ENCODE results near the gene SLC22A17. TPM values are rescaled to one million over a fixed set of nuclear protein-coding genes. Genes with fewer than 3 reads are reported as not detected.

Gene SLC22A17
- total RNA-seq, 3 donors from 2014 or later: 2.3 to 35.5 (median 5.4) TPM

DNA sequence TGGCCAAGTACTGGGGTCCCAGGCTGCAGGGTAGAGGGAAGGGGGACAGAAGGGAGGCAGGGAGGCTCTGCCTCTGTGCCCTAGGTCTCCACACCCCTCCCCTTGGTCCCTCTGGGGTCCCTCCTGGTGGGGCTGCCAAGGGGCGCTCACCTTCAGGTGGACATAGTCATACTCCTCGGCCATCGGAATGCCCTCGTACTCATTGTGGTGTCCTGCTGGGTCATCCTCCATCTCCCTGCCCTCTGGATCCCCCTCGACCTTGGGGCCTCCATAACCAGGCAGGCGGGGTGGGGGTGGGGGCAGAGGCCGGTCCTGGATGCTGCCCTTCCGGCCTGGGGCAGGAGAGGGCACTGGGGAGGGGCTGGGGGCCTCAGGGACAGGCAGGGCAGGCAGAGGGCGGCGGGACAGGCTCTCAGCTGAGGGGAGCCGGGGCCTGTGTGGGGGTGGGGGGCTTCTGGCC, 6.5 kb upstream of the SLC22A17 start:
- H3K9me3 ChIP-seq: no peaks in the 10 kb centered on the region
- no peaks in the 10 kb centered on the region for H3K4me1 ChIP-seq (ENCODE audit: low read depth)
- no peak for DNase-seq
- H3K36me3 ChIP-seq (ENCODE audit: low read depth): no peaks in the 10 kb centered on the region
- no peak overlapping the region for H3K4me3 ChIP-seq
- no peak for ATAC-seq
- intact Hi-C loops (cut with DNase I, micrococcal nuclease): no loop called here
- TF ChIP-seq CTCF (IDR thresholded peaks at IDR 0.05): no peak

DNA sequence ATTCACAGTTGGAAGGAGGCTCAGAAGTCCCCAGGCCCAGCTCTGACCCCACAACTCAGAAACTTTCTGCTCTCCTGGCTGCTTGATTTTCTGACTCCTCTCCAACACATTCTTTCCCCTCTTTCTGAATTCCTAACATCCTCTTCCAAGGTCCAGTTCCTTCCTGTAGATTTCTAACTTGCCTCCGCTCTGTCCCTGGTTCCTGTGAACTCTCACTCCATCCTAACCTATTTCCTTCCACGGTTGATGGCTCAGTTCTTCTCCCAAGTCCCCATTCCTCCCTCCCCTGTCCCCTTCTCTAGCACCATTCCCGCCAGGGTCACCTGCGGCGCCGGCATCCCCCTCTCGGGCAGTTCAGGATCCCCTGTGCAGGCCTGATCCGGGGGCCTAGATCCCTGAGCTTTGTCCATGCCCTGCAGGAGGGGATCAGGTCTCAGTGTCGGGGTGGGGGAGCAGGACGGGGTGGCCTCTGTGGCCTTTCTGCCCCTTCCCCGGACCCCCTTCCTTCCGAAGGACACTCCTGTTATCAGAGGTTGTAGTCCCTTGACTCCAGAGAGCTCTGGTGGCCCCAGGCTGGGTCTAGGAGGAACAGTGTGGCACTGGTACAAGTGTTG, 6.0 kb upstream of the SLC22A17 start:
- DNase-seq: no peak
- no peaks in the 10 kb centered on the region for H3K36me3 ChIP-seq (ENCODE audit: low read depth)
- no peak overlapping the region for H3K4me3 ChIP-seq
- no peak for ATAC-seq
- no peak for TF ChIP-seq CTCF (IDR thresholded peaks at IDR 0.05)
- intact Hi-C loops (cut with DNase I, micrococcal nuclease): no loop called here
- no peaks in the 10 kb centered on the region for H3K4me1 ChIP-seq (ENCODE audit: low read depth)
- H3K9me3 ChIP-seq: no peaks in the 10 kb centered on the region

DNA sequence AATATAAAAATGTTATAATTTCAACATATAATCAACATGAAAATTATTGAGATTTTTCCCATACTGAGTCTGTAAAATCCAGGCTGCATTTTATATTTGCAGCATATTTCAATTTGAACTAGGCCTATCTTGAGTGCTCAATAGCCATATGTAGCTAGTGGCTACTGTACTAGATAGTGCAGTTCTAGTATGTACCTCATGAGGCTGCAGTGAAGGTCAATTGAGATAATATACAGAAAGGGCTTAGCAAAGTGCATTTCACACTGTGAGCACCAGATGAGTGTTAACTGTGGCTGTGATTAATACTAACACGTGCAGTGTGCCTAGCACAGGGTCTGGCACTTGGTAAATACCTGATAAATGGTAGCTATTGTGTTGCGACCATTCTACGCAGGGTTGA, 5.4 kb upstream of the SLC22A17 start:
- H3K4me1 ChIP-seq (ENCODE audit: low read depth): no peaks in the 10 kb centered on the region
- no peaks in the 10 kb centered on the region for H3K9me3 ChIP-seq
- TF ChIP-seq CTCF (IDR thresholded peaks at IDR 0.05): no peak
- no peak overlapping the region for H3K4me3 ChIP-seq
- no peaks in the 10 kb centered on the region for H3K36me3 ChIP-seq (ENCODE audit: low read depth)
- ATAC-seq (no peak), DNase-seq (no peak)
- intact Hi-C loops (cut with DNase I, micrococcal nuclease): no loop called here

DNA sequence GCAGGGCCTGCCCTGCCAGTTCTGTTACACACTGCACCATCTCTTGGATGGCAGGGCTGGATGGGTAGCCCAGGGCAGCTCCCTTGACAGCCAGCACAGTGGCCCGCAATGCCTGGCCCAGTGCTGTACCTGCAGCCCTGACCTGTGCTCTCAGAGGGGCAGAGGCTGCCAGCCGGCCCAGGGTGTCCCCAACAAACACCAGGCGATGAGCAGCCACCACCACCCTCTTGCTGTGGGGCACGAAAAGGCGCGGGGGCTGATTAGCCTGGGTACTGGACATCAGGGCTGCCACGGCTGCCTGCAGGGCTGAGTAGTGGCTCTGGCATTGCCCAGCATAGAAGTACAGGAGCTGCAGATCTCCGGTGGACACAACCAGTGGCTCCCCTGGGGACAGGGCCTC, 4.6 kb upstream of the SLC22A17 start:
- DNase-seq (no peak), ATAC-seq (no peak)
- TF ChIP-seq CTCF (IDR thresholded peaks at IDR 0.05): no peak
- H3K9me3 ChIP-seq: no peaks in the 10 kb centered on the region
- no peaks in the 10 kb centered on the region for H3K36me3 ChIP-seq (ENCODE audit: low read depth)
- peaks cover 6% of the 10 kb centered on the region for H3K4me1 ChIP-seq (ENCODE audit: low read depth)
- intact Hi-C loops (cut with DNase I, micrococcal nuclease): no loop called here
- no peak overlapping the region for H3K4me3 ChIP-seq

GRCh38 chr14:23356662-23357061, 4.0 kb upstream of the SLC22A17 start:
- ATAC-seq (no peak), DNase-seq (no peak)
- no peak for TF ChIP-seq CTCF (IDR thresholded peaks at IDR 0.05)
- peaks cover 12% of the 10 kb centered on the region for H3K4me1 ChIP-seq (ENCODE audit: low read depth)
- no peak overlapping the region for H3K4me3 ChIP-seq
- intact Hi-C loops (cut with DNase I, micrococcal nuclease): no loop called here
- no peaks in the 10 kb centered on the region for H3K36me3 ChIP-seq (ENCODE audit: low read depth)
- H3K9me3 ChIP-seq: no peaks in the 10 kb centered on the region
